GM21786 (cell line): Measurements from ENCODE around the gene SLC38A10.
"Not testable (repeated sequence)": the region's sequence is repeated elsewhere in the genome, so short reads cannot be mapped to it uniquely, and the experiment has no call there.

ENCODE experiments used
- ATAC-seq: cut with Tn5 transposase; IDR thresholded peaks from one replicate; pipeline ENCODE4 v1.9.1; 2021; ENCODE audit not compliant: unreplicated experiment

Gene SLC38A10

DNA sequence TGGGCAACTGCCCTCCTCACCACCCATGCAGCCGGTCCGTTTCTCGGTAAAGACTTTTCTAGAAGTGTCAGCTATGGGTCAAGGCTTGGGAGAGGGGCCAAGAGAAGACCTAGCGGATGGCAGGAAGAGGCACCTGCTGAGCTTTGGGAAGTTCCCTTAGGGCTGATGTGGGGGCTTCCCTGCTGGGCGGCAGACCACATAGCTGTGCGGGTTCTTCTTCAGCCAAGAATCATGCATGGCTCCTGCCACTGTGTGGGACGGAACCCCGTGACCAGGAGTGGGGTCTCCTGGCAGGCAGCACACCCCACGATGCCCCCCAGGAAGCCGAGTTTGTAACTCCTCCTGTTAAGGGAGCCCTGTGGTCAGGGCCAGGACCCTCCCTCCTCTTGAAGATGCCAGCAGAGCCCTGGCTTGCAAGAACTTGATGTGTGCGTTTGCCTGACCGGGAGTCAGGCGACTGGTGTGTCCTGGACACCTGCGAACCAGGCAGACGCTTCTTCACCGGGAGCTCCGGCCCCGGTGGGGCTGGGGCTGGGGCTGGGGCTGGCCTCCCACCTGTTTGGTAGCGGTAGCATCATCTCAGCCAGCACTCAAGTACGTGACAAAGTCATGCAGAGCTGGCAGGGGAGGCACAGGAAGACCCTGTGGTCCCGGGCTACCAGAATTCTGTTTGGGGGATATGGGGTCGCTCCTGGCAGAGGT is 17.7 kb upstream of the SLC38A10 start:
- ATAC-seq = no peak

GRCh38 chr17:81311946-81312345 is 16.8 kb upstream of the SLC38A10 start:
- no peak for ATAC-seq

- ATAC-seq = no peak
Measured at GRCh38 chr17:81310949-81311550, 15.9 kb upstream of the SLC38A10 start.

DNA sequence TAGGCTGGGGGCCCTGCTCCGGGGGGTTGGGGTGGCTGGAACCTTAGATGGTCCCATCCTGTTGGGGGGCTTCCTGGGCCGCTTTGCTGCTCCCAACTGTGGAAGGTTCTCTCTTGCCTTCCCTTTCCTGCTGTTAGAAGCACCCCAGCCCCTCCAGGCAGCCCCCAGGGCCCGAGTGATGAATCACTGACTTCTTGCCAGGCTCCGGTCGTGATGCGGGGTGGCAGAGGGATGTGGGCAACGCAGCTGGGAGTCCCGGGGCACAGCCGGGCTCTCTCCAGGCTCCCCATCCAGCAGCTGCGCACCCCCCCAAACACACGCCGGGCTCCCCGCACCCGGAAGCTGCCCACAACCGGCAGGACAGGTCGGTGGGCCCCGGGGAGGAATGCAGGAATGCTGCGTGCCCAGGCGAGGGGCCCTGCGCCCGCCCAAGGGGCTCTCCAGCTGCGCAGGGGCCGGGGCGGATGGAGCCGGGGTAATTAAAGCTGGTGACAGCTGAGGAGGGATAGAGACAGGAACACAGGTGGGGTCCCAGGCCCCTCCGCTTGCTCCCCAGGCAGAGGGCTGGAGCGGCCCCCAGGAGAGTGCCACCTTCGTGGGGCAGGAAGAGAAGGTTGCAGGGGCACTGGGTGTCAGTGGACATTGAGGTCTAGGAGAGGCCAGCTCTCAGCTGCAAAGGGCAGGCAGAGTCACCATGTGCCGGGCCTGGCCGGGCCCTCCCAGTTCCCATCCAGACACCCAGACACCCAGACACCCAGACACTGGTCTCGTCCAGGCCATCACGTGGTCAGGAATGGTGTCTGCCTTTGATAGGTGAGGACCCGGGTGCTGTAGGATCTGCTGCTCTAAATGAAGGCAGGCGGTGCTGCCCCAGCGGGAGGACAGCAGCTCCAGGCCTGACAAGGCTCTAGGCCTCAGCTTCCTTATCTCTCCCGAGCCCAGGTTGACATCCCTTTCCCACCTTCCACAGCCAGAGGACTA is 15.0 kb upstream of the SLC38A10 start:
- ATAC-seq = no peak

DNA sequence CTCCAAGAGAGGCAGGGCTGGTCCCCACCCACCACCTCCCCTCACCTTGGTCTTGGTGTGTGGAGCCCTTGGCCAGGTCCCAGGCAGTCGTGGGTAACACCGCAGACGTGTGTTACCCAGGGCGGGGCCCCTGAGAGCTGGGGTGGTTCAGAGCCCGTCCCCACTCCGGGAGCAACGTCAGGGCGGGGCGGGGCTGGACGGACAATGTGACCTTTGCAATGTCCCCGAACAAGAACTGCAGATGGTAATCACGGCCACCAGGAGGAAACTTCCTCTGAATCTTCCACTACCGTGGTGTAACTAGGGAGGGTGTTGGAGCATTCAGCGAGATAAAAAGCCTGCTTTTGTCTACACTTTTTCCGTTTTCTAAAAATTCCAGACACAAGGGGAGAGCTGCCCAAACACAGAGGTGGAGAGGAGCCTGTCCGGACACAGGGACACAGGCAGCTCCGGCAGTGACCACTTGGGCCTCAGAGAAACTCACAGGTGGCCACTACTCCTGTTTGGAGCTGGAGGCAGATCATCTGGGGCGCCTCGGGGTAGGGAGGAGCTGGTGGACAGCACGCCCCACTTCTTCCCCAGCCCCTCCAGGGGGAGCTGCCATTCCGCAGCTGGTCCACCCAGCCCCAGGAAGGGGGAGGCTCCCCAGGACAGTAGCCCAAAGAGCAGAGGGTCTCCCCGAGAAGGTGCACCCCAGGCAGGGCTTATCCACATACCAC is 14.2 kb upstream of the SLC38A10 start:
- no peak for ATAC-seq

GRCh38 chr17:81308784-81309139 is 13.7 kb upstream of the SLC38A10 start:
- not testable (repeated sequence) for ATAC-seq

- no peak for ATAC-seq
Measured at GRCh38 chr17:81307636-81308560, 12.8 kb upstream of the SLC38A10 start.

DNA sequence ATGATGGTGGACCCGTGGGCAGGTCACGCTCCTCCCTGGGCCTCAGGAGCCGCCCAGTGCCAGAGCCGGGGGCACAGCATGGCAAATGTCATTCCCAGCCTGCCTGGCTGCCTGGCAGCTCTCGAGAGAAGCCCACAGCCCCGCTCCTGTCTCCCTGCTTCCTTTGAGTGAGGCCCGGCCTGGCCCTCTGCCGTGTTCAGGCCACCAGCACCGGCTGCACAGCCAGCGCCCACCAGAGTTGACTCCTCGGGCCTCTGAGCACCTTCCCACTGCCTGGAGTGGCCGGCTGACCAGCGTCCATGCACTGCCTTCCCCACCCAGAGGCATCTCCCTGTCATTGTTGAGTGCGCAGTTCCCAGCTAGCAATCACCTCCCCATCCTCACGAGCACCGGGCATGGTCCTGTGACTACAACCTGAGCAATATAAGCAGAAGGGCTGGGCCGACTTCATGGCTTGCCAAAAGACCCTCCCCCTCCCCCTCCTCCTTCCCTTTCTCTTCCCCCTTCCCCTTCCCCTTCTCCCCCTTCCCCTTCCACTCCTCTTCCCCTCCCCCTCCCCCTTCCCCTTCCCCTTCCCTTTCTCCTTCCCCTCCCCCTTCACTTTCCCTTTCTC is 11.9 kb upstream of the SLC38A10 start:
- ATAC-seq = no peak

DNA sequence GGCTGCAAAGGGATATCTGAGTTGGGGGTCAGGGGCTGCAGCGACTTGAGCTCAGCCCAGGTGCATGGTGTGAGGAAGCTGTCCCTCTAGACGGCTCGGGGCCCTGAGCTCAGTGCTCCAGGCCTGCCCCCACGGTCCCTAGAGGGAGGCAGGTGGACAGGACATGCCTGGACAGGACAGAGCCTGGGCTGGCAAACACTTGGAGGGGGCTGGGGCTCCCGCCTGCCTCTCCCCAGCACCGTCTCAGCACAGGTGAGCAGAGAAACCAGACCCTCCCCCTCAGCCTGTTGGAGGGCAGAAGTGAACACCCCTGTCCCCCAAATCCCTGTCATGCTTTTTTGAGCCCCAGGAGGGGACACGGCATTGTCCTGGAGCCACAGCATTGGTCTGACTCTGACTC is 11.4 kb upstream of the SLC38A10 start:
- ATAC-seq = no peak

DNA sequence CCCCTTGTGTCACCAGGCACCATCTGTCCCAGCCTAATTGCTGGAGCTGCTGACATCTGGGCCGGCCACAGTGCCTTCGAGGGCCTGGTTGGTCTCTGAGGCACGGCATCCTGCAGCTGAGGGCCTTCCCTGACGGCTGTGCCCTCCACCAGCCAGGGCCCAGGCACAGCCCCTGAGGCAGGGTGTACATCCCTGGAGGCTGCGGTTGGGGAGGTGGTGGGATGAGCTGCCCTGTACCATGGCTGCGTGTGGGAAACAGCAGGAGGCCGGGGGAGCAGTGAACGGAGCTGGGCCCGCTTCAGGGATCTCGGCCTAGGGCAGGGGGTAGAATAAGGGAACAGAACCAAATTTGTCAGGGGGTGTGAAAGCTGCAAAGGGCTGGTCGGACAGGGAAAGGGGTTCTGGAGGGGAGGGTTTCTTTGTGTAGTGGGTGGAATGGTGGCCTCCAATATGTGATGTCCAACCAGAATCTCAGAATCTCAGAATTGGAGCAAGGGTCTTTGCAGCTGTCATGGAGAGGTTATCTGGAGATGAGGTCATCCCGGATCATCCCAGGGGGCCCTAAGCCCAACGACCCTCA is 10.0 kb upstream of the SLC38A10 start:
- no peak for ATAC-seq

DNA sequence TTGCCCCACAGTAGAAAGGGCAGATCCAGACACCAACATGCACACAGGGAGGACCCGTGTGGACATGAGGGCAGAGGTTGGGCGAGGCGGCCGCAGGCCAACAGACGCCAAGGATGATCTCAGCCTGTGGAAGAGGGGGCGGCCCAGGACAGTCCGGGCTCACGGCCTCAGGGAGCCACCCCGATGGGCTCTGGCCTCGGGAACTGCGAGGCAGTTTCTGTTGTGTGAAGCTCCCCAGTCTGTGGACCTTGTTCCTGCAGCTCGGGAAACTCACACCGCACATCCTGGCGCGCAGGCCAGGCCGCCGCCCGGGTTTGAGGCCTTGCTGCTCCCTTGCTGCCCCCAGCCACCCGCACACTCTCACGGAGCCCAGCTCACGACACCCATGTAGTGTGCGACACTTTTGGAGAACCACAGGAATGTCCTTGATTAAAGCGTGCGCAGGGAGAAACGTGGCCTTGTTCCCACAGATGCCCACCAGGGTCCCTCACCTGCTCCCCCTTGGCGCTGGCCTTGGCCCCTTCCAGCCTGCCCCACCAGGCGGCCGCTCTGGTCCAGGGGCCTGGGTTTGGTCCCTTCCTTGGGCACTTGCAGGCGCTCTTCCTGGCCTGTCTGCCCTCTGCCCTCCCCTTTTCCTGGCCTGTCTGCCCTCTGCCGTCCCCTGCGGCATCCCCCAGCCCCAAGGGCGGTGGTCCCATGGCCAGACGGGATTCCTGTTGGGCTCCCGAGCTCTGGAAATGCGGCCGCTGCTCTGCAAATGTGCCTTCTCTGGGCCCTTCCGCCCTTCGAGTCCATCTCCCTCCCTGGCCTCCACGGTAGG is 9.3 kb upstream of the SLC38A10 start:
- no peak for ATAC-seq

DNA sequence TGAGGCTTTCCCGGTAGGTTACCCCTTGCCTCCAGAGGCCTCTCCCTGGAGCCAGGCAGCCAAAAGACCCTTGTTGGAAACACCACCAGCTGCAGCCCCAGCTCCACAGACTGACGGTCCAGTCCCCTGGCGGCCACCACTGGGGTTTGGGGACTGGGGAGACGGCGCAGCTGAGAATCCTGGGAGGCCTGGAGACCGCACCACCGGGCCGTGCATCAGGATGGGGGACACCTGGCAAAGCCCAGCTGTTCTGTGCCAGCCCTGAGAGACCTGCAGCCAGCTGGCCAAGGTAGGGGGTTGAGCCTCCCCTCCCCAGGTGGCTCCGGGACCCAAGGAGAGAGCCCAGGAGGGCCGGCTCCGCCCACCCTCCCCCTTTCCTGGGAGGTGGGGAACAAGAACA is 8.3 kb upstream of the SLC38A10 start:
- no peak for ATAC-seq

DNA sequence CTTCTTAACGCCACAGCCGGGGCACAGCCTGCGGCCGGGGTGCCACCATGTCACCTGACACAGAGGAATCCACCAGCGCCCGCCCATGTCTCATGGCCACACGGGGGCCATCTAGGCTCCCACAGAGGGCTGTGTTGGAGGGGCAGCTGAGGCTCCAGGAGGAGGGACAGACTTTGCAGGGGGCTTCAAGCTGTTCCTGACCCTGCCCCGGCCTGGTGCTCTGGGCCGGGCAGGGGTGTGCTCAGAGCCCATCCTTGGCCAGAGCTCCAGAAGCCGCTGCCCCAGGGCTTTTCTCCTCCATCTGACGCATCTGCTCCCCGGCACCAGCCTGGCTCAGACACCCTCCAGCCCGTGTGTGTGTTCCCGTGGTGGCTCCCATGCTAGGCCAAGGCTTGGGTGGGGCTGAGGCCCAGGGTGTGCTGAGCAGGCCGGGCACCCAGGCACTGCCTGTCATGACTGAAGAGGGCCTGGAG is 7.8 kb upstream of the SLC38A10 start:
- no peak for ATAC-seq

DNA sequence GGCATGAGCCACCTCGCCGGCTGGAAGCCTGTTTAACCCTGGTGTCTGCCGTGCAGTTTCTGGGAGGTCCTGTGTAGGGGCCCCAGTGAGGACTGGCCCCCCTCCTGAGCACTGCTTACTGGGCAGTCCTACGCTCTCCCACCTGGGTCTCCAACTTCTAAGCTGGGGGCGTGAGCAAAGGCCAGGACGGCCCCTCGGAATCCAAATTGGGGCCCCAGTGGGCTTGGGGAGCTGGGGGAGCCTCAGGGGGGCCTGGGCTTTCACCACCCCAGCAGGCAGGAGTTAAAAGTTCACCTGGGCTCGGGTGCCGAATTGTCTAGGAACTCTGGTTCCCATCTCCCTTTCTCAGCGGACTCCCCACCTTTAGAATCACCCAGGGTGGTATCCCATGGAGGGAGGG is 7.2 kb upstream of the SLC38A10 start:
- no peak for ATAC-seq

- ATAC-seq = no peak
Measured at GRCh38 chr17:81301195-81302144, 6.4 kb upstream of the SLC38A10 start.

DNA sequence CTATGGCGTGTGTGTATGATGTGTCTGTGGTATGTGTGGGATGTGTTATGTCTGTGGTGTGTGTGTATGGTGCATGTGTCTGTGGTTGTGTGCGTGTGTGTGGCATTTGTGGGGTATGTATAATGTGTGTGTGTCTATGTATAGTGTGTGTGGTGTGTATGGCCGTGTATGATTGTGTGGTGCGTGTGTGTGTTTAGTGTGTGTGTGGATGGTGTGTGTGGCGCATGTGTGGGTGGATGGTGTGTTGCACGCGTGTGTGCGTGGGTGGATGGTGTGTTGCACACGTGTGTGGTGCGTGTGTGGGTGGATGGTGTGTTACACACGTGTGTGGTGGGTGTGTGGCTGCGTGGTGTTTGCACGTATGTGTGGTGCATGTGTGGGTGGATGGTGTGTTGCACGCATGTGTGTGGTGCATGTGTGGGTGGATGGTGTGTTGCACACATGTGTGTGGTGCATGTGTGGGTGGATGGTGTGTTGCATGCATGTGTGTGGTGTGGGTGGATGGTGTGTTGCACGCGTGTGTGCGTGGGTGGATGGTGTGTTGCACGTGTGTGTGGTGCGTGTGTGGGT is 5.6 kb upstream of the SLC38A10 start:
- no peak for ATAC-seq
